CD4-positive, alpha-beta T cell (primary cell): ENCODE data around the gene RAI1. TPM values are rescaled to one million over a fixed set of nuclear protein-coding genes. Genes with fewer than 3 reads are reported as not detected.

Source experiments
- ATAC-seq: fragments of 200-7000 bp; cut with Tn5 transposase; one replicate; pipeline ENCODE4 v1.10.0; 2022; ENCODE audit warnings: mild to moderate bottlenecking; ENCODE audit not compliant: poor library complexity
- CTCF ChIA-PET: fragments of 350-600 bp; sonication (Branson Sonifier 250); formaldehyde crosslinking; loops from one replicate; lab custom pipeline; 2021; ENCODE audit warnings: antibody characterized with exemption, inconsistent platforms; lab: Charles Lee
- POLR2A ChIA-PET: fragments of 350-600 bp; sonication (Branson Sonifier 250); formaldehyde crosslinking; loops from one replicate; lab custom pipeline; 2021; ENCODE audit warnings: antibody characterized with exemption, inconsistent platforms; lab: Charles Lee
- DNase-seq, 14 experiments: peaks; one replicate each; pipeline ENCODE4 v3.0.0-alpha.2; 2013 to 2020; ENCODE audit warnings: mixed read lengths in 2 of 14
- H3K27ac ChIP-seq, 2 donors: one replicate each; pipeline versions ENCODE4 v1.5.1 to v1.7.0; 2013; ENCODE audit warnings: low read length in 2 of 2, low read depth in 1 of 2, mild to moderate bottlenecking in 1 of 2
- H3K27me3 ChIP-seq, 2 experiments: 1 replicate in 1 of 2; 2 replicates in 1 of 2; pipeline versions ENCODE4 v1.6.1 to v1.7.0; 2013; ENCODE audit warnings: low read length in 2 of 2, control low read depth in 1 of 2, mild to moderate bottlenecking in 1 of 2, moderate library complexity in 1 of 2; ENCODE audit not compliant: insufficient read depth in 2 of 2, control insufficient read depth in 1 of 2
- H3K36me3 ChIP-seq: one replicate; pipeline ENCODE4 v1.6.1; 2013; ENCODE audit warnings: low read length, control low read depth; ENCODE audit not compliant: insufficient read depth
- H3K4me1 ChIP-seq: one replicate; pipeline ENCODE4 v1.6.1; 2013; ENCODE audit warnings: low read length, control low read depth; ENCODE audit not compliant: insufficient read depth
- H3K4me3 ChIP-seq: one replicate; pipeline ENCODE4 v1.5.1; 2013; ENCODE audit warnings: mild to moderate bottlenecking, low read length, moderate library complexity
- H3K9me3 ChIP-seq, 2 experiments: 1 replicate in 1 of 2; 2 replicates in 1 of 2; pipeline versions ENCODE4 v1.6.1 to v1.7.0; 2013; ENCODE audit warnings: low read length in 2 of 2, mild to moderate bottlenecking in 2 of 2, control low read depth in 1 of 2, moderate library complexity in 1 of 2; ENCODE audit not compliant: control insufficient read depth in 1 of 2, insufficient read depth in 1 of 2
- H3K27ac Mint-ChIP-seq: one replicate; pipeline ENCODE4 v1.8.0; 2020; ENCODE audit warnings: mixed read lengths
- H3K27me3 Mint-ChIP-seq: one replicate; pipeline ENCODE4 v1.8.0; 2021; ENCODE audit warnings: mixed read lengths
- H3K36me3 Mint-ChIP-seq: one replicate; pipeline ENCODE4 v1.8.0; 2021; ENCODE audit warnings: low read depth, mixed read lengths
- H3K4me1 Mint-ChIP-seq: one replicate; pipeline ENCODE4 v1.8.0; 2021; ENCODE audit warnings: low read depth, mixed read lengths
- H3K4me3 Mint-ChIP-seq: one replicate; pipeline ENCODE4 v1.8.0; 2020; ENCODE audit warnings: mild to moderate bottlenecking, mixed read lengths
- H3K9me3 Mint-ChIP-seq: one replicate; pipeline ENCODE4 v1.8.0; 2020; ENCODE audit warnings: mixed read lengths
- intact Hi-C, 2 experiments: fragments of 100-400 bp; cut with DNase I in 1 of 2; cut with micrococcal nuclease in 1 of 2; formaldehyde crosslinking; loops; one replicate each; pipeline versions ENCODE4 v1.15.1 to v1.9.0; 2023 to 2025; cut with DNase I, micrococcal nuclease
- total RNA-seq, 174 experiments: library from RNA in 2 of 174; stranded (reverse) in 2 of 174; gene quantifications; one replicate each; pipeline ENCODE4 v1.2.3 and lab custom pipeline; 2021 to 2026
- TF ChIP-seq, protein P1 (sequence below): fragments of 200-600 bp; IDR thresholded peaks from one replicate; pipeline ENCODE4 v1.8.0; 2022; ENCODE audit warnings: antibody characterized with exemption, mild to moderate bottlenecking

Gene RAI1
- total RNA-seq, 2 experiments from 2014 or later: 19.3 to 25.2 TPM

DNA sequence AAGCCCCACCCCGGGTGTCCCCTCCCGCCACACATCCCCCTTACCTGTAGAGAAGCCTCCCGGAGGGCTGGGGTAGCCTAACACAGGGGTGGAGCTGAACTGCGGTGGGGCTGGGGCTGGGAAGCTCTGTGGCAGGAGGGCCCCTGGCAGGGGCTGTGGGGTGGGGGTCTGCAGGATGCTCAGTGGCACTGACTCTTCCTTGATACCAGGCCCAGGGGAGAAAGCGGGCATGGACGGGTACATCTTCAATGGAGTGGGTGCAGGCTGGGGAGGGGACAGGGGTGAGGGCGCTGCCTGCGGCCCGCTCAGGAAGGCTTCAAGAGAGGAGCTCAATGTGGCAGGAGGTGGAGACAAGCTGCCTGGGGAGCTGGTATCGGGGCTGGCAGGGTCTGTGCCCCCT lies 138.8 kb downstream of the RAI1 start:
- no peak overlapping the region for H3K27ac ChIP-seq
- ATAC-seq (no peak), DNase-seq (no peak)
- H3K4me1 Mint-ChIP-seq: peaks cover 52% of the 10 kb centered on the region
- CTCF ChIA-PET: interaction anchor here (1.0 kb wide), 1 partner anchor 9 kb away, joined by 3 read pairs; no protein-coding TSS in a partner anchor
- POLR2A ChIA-PET: interaction anchor here (1.0 kb wide), 1 partner anchor 16 kb away, joined by 3 read pairs; no protein-coding TSS in a partner anchor
- intact Hi-C loops: loop anchor here in 1 of 2 experiments (5.0 kb wide), 1 partner anchor 157 kb away; no protein-coding TSS in a partner anchor
- H3K9me3 Mint-ChIP-seq: no peaks in the 10 kb centered on the region
- TF ChIP-seq, protein P1, sequence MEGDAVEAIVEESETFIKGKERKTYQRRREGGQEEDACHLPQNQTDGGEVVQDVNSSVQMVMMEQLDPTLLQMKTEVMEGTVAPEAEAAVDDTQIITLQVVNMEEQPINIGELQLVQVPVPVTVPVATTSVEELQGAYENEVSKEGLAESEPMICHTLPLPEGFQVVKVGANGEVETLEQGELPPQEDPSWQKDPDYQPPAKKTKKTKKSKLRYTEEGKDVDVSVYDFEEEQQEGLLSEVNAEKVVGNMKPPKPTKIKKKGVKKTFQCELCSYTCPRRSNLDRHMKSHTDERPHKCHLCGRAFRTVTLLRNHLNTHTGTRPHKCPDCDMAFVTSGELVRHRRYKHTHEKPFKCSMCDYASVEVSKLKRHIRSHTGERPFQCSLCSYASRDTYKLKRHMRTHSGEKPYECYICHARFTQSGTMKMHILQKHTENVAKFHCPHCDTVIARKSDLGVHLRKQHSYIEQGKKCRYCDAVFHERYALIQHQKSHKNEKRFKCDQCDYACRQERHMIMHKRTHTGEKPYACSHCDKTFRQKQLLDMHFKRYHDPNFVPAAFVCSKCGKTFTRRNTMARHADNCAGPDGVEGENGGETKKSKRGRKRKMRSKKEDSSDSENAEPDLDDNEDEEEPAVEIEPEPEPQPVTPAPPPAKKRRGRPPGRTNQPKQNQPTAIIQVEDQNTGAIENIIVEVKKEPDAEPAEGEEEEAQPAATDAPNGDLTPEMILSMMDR: no peak
- no peak overlapping the region for H3K4me3 ChIP-seq
- peak overlapping the region; percentile 61 for H3K27ac Mint-ChIP-seq
- no peaks in the 10 kb centered on the region for H3K27me3 Mint-ChIP-seq
- H3K4me3 Mint-ChIP-seq: peak overlapping the region; percentile 8
- peaks cover 54% of the 10 kb centered on the region for H3K36me3 ChIP-seq
- H3K9me3 ChIP-seq: no peaks in the 10 kb centered on the region
- H3K36me3 Mint-ChIP-seq: peaks cover 50% of the 10 kb centered on the region
- H3K4me1 ChIP-seq: peaks cover 61% of the 10 kb centered on the region
- H3K27me3 ChIP-seq: no peaks in the 10 kb centered on the region

DNA sequence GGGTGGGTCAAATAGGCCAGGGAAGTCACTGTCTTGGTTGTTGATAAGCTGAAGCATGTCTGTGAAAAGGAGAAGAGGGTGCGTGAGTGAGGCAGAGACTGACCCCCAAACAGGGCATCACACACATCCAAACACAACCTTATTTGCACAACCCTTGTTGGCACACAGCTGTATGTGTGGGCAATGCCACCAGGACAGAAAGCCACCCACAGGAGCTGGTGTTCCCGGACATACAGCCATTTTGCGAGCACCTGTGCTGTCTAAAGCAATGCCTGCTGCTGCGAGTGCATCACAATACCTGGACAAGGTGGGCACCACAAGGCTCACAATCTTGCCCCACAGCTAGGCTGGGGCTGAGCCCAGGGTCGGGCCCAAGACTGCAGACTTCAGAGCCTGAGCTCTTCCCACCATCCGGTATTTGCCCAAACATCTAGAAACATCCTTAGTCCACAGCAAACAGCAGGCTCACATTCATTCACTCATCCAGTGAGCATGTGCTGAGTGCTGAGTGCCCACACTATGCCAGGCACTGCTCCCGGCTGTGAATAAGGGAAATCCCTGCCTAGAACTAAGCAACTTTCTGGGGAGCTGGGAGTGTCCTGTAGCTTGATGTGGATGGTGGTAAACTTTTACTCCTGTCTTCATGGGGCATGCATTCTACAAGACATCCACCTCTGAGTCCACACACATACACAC lies 139.4 kb downstream of the RAI1 start:
- H3K27me3 ChIP-seq: no peaks in the 10 kb centered on the region
- no peak overlapping the region for H3K27ac ChIP-seq
- no peak for ATAC-seq
- peaks cover 67% of the 10 kb centered on the region for H3K4me1 ChIP-seq
- TF ChIP-seq, protein P1: no peak
- Mint-ChIP-seq H3K4me1 (peaks cover 57% of the 10 kb centered on the region), H3K27me3 (no peaks in the 10 kb centered on the region), H3K36me3 (peaks cover 45% of the 10 kb centered on the region), H3K27ac (no peak overlapping the region), H3K9me3 (no peaks in the 10 kb centered on the region), H3K4me3 (peak overlapping the region; percentile 15)
- no peaks in the 10 kb centered on the region for H3K9me3 ChIP-seq
- POLR2A ChIA-PET: interaction anchor here (0.6 to 1.0 kb wide), 2 partner anchors 15 to 69 kb away, joined by 3 read pairs; no protein-coding TSS in a partner anchor
- intact Hi-C loops: loop anchor here in 1 of 2 experiments (5.0 kb wide), 1 partner anchor 157 kb away; no protein-coding TSS in a partner anchor
- peaks cover 48% of the 10 kb centered on the region for H3K36me3 ChIP-seq
- H3K4me3 ChIP-seq: no peak overlapping the region
- no peak for DNase-seq
- CTCF ChIA-PET: interaction anchor here (1.0 kb wide), 1 partner anchor 8 kb away, joined by 3 read pairs; no protein-coding TSS in a partner anchor

DNA sequence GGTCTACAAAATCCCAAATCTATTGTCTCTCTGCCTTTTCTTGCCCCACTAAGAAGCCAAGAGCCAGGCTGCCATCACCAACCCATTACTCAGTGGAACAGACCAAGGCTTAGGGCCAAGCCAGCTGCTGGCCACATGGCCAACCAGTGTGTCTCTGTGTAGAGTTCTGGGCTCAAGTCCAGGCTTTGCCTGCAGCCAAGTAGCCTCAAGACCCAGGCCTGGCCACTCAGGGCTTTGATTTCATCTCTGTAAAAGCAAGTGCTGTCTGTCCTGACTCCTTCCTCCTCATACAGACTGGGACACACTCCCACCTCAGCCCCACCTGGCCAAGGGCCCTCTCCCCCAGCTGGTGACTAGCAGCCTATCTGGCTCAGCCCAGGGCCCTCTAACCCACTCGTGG lies 140.9 kb downstream of the RAI1 start:
- no peak overlapping the region for H3K27ac ChIP-seq

More for the DNA sequence above, 140.9 kb downstream of the RAI1 start:
- TF ChIP-seq, protein P1: no peak
- H3K9me3 Mint-ChIP-seq: no peaks in the 10 kb centered on the region
- Histone ChIP-seq H3K4me3 (no peak overlapping the region), H3K27me3 (no peaks in the 10 kb centered on the region), H3K9me3 (no peaks in the 10 kb centered on the region), H3K36me3 (peaks cover 35% of the 10 kb centered on the region), H3K4me1 (peaks cover 82% of the 10 kb centered on the region)
- CTCF ChIA-PET: interaction anchor here (0.8 kb wide), 1 partner anchor 10 kb away, joined by 3 read pairs; no protein-coding TSS in a partner anchor
- peak overlapping the region; percentile 15 for H3K4me3 Mint-ChIP-seq
- peak overlapping the region; percentile 98 for H3K27ac Mint-ChIP-seq
- POLR2A ChIA-PET: interaction anchor here (1.2 kb wide), 1 partner anchor 14 kb away, joined by 3 read pairs; no protein-coding TSS in a partner anchor
- intact Hi-C loops: loop anchor here (2.0 to 5.0 kb wide), 2 partner anchors 19 to 155 kb away; no protein-coding TSS in a partner anchor
- no peaks in the 10 kb centered on the region for H3K27me3 Mint-ChIP-seq
- DNase-seq (no peak), ATAC-seq (no peak)
- peaks cover 71% of the 10 kb centered on the region for H3K4me1 Mint-ChIP-seq
- peaks cover 33% of the 10 kb centered on the region for H3K36me3 Mint-ChIP-seq
